Measurements from ENCODE around the gene DIAPH3. TPM values are rescaled to one million over a fixed set of nuclear protein-coding genes. Genes with fewer than 3 reads are reported as not detected.

DIAPH3 gene
- total RNA-seq, 1 donor from 2014 or later, result 4.6 TPM

GRCh38 chr13:60147361-60147760, 16.4 kb downstream of the DIAPH3 start:
- DNase-seq (no peak), ATAC-seq (no peak)
- H3K4me3 ChIP-seq, result no peak overlapping the region
- no peaks in the 10 kb centered on the region for H3K27me3 ChIP-seq
- intact Hi-C loops (cut with DNase I), result no loop called here
- no peak for TF ChIP-seq CTCF (IDR thresholded peaks at IDR 0.05)
- no peaks in the 10 kb centered on the region for H3K4me1 ChIP-seq
- no peak overlapping the region for H3K27ac ChIP-seq
- no peaks in the 10 kb centered on the region for H3K9me3 ChIP-seq
- no peaks in the 10 kb centered on the region for H3K36me3 ChIP-seq

DNA sequence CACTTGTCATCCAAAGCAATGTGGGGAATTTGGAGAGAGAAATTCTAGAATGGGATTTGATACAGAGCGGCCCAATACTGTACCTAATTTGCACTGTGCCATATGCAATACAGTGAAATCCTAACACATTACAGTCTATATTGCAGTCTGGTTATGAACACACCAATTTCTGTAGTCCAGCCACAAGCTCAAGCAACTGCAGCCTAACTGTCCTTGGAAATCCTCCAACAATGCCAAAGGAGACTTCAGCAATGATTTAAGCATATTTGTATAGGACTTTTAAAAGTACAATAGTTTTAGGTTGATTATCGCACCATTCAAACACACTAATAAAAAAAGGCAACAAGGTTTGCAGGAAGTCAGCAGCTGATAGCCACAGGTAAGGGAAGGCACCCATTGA, 17.3 kb downstream of the DIAPH3 start:
- no peaks in the 10 kb centered on the region for H3K9me3 ChIP-seq
- ATAC-seq (no peak), DNase-seq (no peak)
- no peaks in the 10 kb centered on the region for H3K4me1 ChIP-seq
- no peaks in the 10 kb centered on the region for H3K27me3 ChIP-seq
- no peaks in the 10 kb centered on the region for H3K36me3 ChIP-seq
- no peak for TF ChIP-seq CTCF (IDR thresholded peaks at IDR 0.05)
- H3K4me3 ChIP-seq, result no peak overlapping the region
- intact Hi-C loops (cut with DNase I), result no loop called here
- no peak overlapping the region for H3K27ac ChIP-seq

GRCh38 chr13:60143775-60144174, 20.0 kb downstream of the DIAPH3 start:
- Histone ChIP-seq H3K36me3 (no peaks in the 10 kb centered on the region), H3K4me3 (no peak overlapping the region), H3K4me1 (no peaks in the 10 kb centered on the region), H3K9me3 (no peaks in the 10 kb centered on the region), H3K27ac (no peak overlapping the region), H3K27me3 (no peaks in the 10 kb centered on the region)
- intact Hi-C loops (cut with DNase I), result no loop called here
- ATAC-seq (no peak), DNase-seq (no peak)
- no peak for TF ChIP-seq CTCF (IDR thresholded peaks at IDR 0.05)

DNA sequence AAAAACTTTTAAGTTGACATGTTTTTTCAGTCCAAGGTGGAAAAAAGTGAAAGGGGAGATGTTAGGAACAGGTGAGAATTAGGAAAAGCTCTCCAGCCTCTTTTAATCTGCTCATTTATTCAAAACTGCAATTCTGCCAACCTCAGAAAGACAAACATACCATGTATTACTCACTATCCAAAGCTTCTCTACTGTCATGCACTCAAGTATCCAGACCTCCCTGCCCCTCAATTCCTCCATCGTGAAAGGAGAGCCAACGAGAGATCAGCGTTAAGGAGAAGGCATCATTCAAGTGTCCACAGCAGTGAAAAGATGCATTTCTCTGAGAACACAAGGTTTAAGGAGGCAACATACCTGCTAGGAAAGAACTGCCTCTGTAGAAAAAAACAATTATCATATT, 24.5 kb downstream of the DIAPH3 start:
- Histone ChIP-seq H3K27me3 (no peaks in the 10 kb centered on the region), H3K4me3 (no peak overlapping the region), H3K4me1 (no peaks in the 10 kb centered on the region), H3K27ac (no peak overlapping the region), H3K9me3 (no peaks in the 10 kb centered on the region), H3K36me3 (no peaks in the 10 kb centered on the region)
- intact Hi-C loops (cut with DNase I), result no loop called here
- ATAC-seq (no peak), DNase-seq (no peak)
- no peak for TF ChIP-seq CTCF (IDR thresholded peaks at IDR 0.05)

- TF ChIP-seq CTCF (IDR thresholded peaks at IDR 0.05), result no peak
- no peaks in the 10 kb centered on the region for H3K27me3 ChIP-seq
- no peak overlapping the region for H3K27ac ChIP-seq
- intact Hi-C loops (cut with DNase I), result no loop called here
- no peak overlapping the region for H3K4me3 ChIP-seq
- DNase-seq (no peak), ATAC-seq (no peak)
- H3K9me3 ChIP-seq, result no peaks in the 10 kb centered on the region
- no peaks in the 10 kb centered on the region for H3K4me1 ChIP-seq
- H3K36me3 ChIP-seq, result no peaks in the 10 kb centered on the region
Measured at GRCh38 chr13:60138674-60139073, 25.1 kb downstream of the DIAPH3 start.

GRCh38 chr13:60137911-60138560, 25.7 kb downstream of the DIAPH3 start:
- no peaks in the 10 kb centered on the region for H3K36me3 ChIP-seq
- no peak overlapping the region for H3K27ac ChIP-seq
- TF ChIP-seq CTCF (IDR thresholded peaks at IDR 0.05), result no peak
- no peaks in the 10 kb centered on the region for H3K27me3 ChIP-seq
- no peaks in the 10 kb centered on the region for H3K9me3 ChIP-seq
- no peaks in the 10 kb centered on the region for H3K4me1 ChIP-seq
- no peak for ATAC-seq
- no peak for DNase-seq
- intact Hi-C loops (cut with DNase I), result no loop called here
- H3K4me3 ChIP-seq, result no peak overlapping the region

All from upper lobe of right lung (tissue), 1 donor.